GM19240 (cell line): ENCODE data around the gene PDCD1.
"Not testable (repeated sequence)": the region's sequence is repeated elsewhere in the genome, so short reads cannot be mapped to it uniquely, and the experiment has no call there.

Experiments
- DNase-seq: peaks from one replicate; pipeline ENCODE4 v3.0.0; 2011; ENCODE audit warnings: low spot score; ENCODE audit not compliant: insufficient read length

The PDCD1 gene

GRCh38 chr2:241814643-241815476 lies 43.8 kb downstream of the PDCD1 start:
- no peak for DNase-seq

- DNase-seq: no peak
These were observed 44.4 kb downstream of the PDCD1 start for GRCh38 chr2:241814393-241814642.

GRCh38 chr2:241813644-241814392 lies 44.9 kb downstream of the PDCD1 start:
- no peak for DNase-seq

- no peak for DNase-seq
These were observed 45.7 kb downstream of the PDCD1 start for GRCh38 chr2:241812730-241813643.

GRCh38 chr2:241811952-241812729 lies 46.6 kb downstream of the PDCD1 start:
- DNase-seq: no peak

- DNase-seq: no peak
These were observed 47.3 kb downstream of the PDCD1 start for GRCh38 chr2:241811201-241811951.

- DNase-seq: no peak
These were observed 48.1 kb downstream of the PDCD1 start for GRCh38 chr2:241810307-241811200.

- DNase-seq: no peak
These were observed 49.0 kb downstream of the PDCD1 start for GRCh38 chr2:241809383-241810306.

GRCh38 chr2:241808721-241809382 lies 49.8 kb downstream of the PDCD1 start, which contains the start of gene NEU4:
NEU4 (plus strand) TSS chr2:241809193; CDS start chr2:241814485, 5,292 bp downstream.
- no peak for DNase-seq

GRCh38 chr2:241808051-241808720 lies 50.5 kb downstream of the PDCD1 start:
- no peak for DNase-seq

GRCh38 chr2:241806217-241806616 lies 52.5 kb downstream of the PDCD1 start:
- not testable (repeated sequence) for DNase-seq

- peak; percentile 26 for DNase-seq
These were observed 54.1 kb downstream of the PDCD1 start for GRCh38 chr2:241804326-241805229.

- no peak for DNase-seq
These were observed 55.0 kb downstream of the PDCD1 start for GRCh38 chr2:241803387-241804325.

- no peak for DNase-seq
These were observed 56.0 kb downstream of the PDCD1 start for GRCh38 chr2:241802421-241803318.
